Brain microvascular endothelial cell (primary cell): ENCODE results near the gene TFIP11.

Source experiments
- DNase-seq: peaks from one replicate; pipeline ENCODE4 v3.0.0-alpha.2; 2020
- H3K27ac ChIP-seq: fragments of 250-450 bp; sonication (Bioruptor Pico); 2 replicates; pipeline ENCODE4 v1.5.1; 2020; ENCODE audit warnings: mild to moderate bottlenecking, moderate library complexity
- H3K27me3 ChIP-seq: fragments of 250-450 bp; sonication (Bioruptor Pico); replicated peaks from 2 replicates; pipeline ENCODE4 v1.5.1; 2020; ENCODE audit warnings: mild to moderate bottlenecking
- H3K36me3 ChIP-seq: fragments of 250-450 bp; sonication (Bioruptor Pico); replicated peaks from 2 replicates; pipeline ENCODE4 v1.5.1; 2020; ENCODE audit warnings: mild to moderate bottlenecking
- H3K4me3 ChIP-seq: 2 replicates; pipeline ENCODE4 v1.5.1; 2011; ENCODE audit warnings: low read depth, mild to moderate bottlenecking, control low read depth, low read length, moderate library complexity
- CTCF ChIP-seq: IDR thresholded peaks from 2 replicates; pipeline ENCODE4 v1.5.1; 2011; ENCODE audit warnings: low read depth, mild to moderate bottlenecking, moderate library complexity, low read length, control low read depth, inconsistent platforms; ENCODE audit errors: missing control alignments
- in situ Hi-C: cut with HindIII; loops from 2 replicates; pipeline ENCODE4 v1.10.0; 2017; ENCODE audit warnings: low sequenced_read_pairs, low pct_ligation_motif_present

Gene TFIP11

GRCh38 chr22:26545827-26546226, 33.6 kb upstream of the TFIP11 start:
- Histone ChIP-seq H3K36me3 (peaks cover 8% of the 10 kb centered on the region), H3K27me3 (no peaks in the 10 kb centered on the region), H3K27ac (no peak overlapping the region), H3K4me3 (no peak overlapping the region)
- DNase-seq, result no peak
- TF ChIP-seq CTCF, result no peak
- in situ Hi-C loops, result no loop called here

DNA sequence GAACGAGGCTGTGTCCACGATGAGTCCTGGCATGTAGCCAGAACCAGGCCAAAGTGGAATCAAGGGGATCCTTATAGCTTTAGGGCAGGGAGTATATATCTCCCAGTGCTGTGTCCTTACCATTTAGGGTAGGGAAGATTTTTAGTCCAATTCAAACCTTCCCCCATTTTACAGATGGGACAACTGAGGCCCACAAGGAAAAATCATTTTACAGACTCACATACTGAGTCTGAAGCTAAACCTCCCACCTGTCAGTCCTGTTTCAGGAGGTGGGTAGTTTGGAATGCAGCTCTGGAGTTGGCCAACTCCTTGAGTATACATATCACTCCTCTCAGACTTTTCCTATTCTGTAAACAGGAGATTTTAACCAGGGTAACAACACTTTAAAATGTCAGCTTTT, 33.1 kb upstream of the TFIP11 start:
- DNase-seq, result no peak
- in situ Hi-C loops, result no loop called here

GRCh38 chr22:26544489-26544888, 32.2 kb upstream of the TFIP11 start:
- no peaks in the 10 kb centered on the region for H3K27me3 ChIP-seq
- no peak overlapping the region for H3K4me3 ChIP-seq
- no peak for TF ChIP-seq CTCF
- H3K36me3 ChIP-seq, result peaks cover 20% of the 10 kb centered on the region
- DNase-seq, result no peak
- H3K27ac ChIP-seq, result no peak overlapping the region
- in situ Hi-C loops, result no loop called here

More for the DNA sequence above, 33.1 kb upstream of the TFIP11 start:
- Histone ChIP-seq H3K4me3 (no peak overlapping the region), H3K27ac (no peak overlapping the region), H3K36me3 (peaks cover 12% of the 10 kb centered on the region), H3K27me3 (no peaks in the 10 kb centered on the region)
- no peak for TF ChIP-seq CTCF

GRCh38 chr22:26542831-26543230, 30.6 kb upstream of the TFIP11 start:
- Histone ChIP-seq H3K36me3 (peaks cover 25% of the 10 kb centered on the region), H3K4me3 (no peak overlapping the region), H3K27ac (no peak overlapping the region), H3K27me3 (no peaks in the 10 kb centered on the region)
- TF ChIP-seq CTCF, result no peak
- DNase-seq, result no peak
- in situ Hi-C loops, result no loop called here

GRCh38 chr22:26541167-26541819, 29.0 kb upstream of the TFIP11 start:
- no peak overlapping the region for H3K4me3 ChIP-seq
- H3K27ac ChIP-seq, result no peak overlapping the region
- in situ Hi-C loops, result no loop called here
- no peaks in the 10 kb centered on the region for H3K27me3 ChIP-seq
- no peak for TF ChIP-seq CTCF
- DNase-seq, result no peak
- peaks cover 31% of the 10 kb centered on the region for H3K36me3 ChIP-seq

GRCh38 chr22:26540119-26540518, 27.8 kb upstream of the TFIP11 start:
- in situ Hi-C loops, result no loop called here
- H3K4me3 ChIP-seq, result no peak overlapping the region
- H3K27ac ChIP-seq, result no peak overlapping the region
- H3K27me3 ChIP-seq, result no peaks in the 10 kb centered on the region
- peaks cover 33% of the 10 kb centered on the region for H3K36me3 ChIP-seq
- no peak for DNase-seq
- TF ChIP-seq CTCF, result no peak
